ENCODE results near the gene C22orf15. TPM values are rescaled to one million over a fixed set of nuclear protein-coding genes. Genes with fewer than 3 reads are reported as not detected.

The C22orf15 gene
- total and polyA plus RNA-seq, 4 donors = 3.0 to 18.7 (median 10.4) TPM

DNA sequence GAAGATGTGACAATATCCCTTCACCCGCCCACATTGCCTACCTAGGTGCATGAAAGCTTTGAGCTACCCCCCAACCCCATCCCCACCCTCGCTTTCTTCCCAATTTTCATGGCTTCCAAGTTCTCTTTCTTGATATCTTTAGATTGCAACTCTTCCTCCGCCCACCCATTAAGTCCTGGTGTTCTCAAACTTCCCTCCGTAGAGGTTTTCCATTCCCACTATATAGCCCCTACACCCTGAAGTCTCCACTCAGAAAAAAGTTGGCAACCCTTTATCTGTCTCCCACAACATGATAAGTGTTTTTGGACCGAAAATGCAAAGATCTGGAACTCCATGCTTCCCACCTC lies 12.4 kb upstream of the C22orf15 start:
- WGBS, 2 donors = 28 to 33% methylated on average over 5 of the region's 5 CpGs
- TF ChIP-seq, protein P1, sequence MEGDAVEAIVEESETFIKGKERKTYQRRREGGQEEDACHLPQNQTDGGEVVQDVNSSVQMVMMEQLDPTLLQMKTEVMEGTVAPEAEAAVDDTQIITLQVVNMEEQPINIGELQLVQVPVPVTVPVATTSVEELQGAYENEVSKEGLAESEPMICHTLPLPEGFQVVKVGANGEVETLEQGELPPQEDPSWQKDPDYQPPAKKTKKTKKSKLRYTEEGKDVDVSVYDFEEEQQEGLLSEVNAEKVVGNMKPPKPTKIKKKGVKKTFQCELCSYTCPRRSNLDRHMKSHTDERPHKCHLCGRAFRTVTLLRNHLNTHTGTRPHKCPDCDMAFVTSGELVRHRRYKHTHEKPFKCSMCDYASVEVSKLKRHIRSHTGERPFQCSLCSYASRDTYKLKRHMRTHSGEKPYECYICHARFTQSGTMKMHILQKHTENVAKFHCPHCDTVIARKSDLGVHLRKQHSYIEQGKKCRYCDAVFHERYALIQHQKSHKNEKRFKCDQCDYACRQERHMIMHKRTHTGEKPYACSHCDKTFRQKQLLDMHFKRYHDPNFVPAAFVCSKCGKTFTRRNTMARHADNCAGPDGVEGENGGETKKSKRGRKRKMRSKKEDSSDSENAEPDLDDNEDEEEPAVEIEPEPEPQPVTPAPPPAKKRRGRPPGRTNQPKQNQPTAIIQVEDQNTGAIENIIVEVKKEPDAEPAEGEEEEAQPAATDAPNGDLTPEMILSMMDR (IDR thresholded peaks at IDR 0.05; ENCODE audit: control extremely low read depth, extremely low read depth) = no peak
- Histone ChIP-seq H3K9ac (ENCODE audit: insufficient read depth in 1 of 2, low read length in 2 of 2) (peak overlapping the region; percentile 68 to 78), H3K27ac (ENCODE audit: low read depth in 1 of 2, low read length in 1 of 2) (peak overlapping the region; percentile 33 to 94), H3K4me1 (ENCODE audit: control insufficient read depth in 5 of 5, insufficient read depth in 5 of 5, low read length in 5 of 5) (peaks cover 0 to 16% (median 4%) of the 10 kb centered on the region in 5 donors), H3K27me3 (ENCODE audit: control insufficient read depth in 3 of 3, insufficient read depth in 3 of 3, low read length in 2 of 3) (no peaks in the 10 kb centered on the region), H3K36me3 (ENCODE audit: control insufficient read depth in 4 of 4, insufficient read depth in 4 of 4, low read length in 4 of 4) (peaks cover 0 to 2% (median 0%) of the 10 kb centered on the region in 4 donors), H3K4me3 (peak overlapping the region; percentile 84), H3K9me3 (ENCODE audit: control insufficient read depth in 4 of 4, insufficient read depth in 3 of 4, low read length in 3 of 4) (no peaks in the 10 kb centered on the region)
- DNase-seq = peak in 1 of 3 donors; percentile 13
- no peak for ATAC-seq (ENCODE audit: insufficient read depth, low FRiP score)

DNA sequence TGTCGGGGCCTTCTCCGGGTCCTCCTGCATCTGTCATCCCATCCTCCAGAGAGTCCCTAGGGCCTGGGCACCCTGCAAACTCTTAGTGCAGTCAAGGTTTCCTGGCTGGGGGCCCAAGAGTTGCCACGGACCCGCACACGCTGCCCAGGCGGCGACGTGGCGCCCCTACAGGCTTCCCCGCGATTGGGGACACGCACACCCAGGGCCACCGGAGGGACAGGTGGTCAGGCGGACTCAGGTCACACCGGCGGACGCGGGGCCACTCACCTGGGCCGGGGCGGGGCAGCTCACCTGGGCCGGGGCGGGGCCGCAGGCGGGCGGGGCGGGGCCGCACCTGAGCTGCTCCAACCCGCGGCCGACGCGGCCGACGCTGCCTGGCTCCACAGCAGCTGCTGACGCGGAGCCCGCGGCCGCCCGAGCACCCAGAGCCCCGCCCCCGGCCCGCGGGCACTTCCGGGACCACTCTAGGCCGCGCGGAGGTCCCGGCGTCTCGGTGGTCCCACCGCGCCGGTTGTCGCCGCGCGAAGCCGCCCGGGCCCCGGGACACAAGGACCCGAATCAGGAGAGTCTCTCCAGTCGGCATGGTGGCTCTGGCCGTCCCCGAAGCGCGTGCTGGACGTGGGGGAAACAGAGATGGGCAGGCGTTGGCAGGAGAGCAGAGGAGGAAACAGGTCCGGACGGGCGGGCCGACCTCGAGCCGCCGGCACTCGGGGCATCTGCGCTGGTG lies 11.9 kb upstream of the C22orf15 start, which contains the start of gene ZNF70:
Gene ZNF70 (minus strand): TSS at position 399 of the 727 bp plus-strand sequence. CDS start 5,972 bp downstream, outside the sequence.
- TF ChIP-seq, protein P1 (IDR thresholded peaks at IDR 0.05; ENCODE audit: control extremely low read depth, extremely low read depth) = no peak
- WGBS, 2 donors = 0 to 1% methylated on average over 72 to 78 of the region's 78 CpGs
- no peaks in the 10 kb centered on the region for H3K27me3 ChIP-seq (ENCODE audit: control insufficient read depth in 3 of 3, insufficient read depth in 3 of 3, low read length in 2 of 3)
- ATAC-seq (ENCODE audit: insufficient read depth, low FRiP score) (peak; percentile 96), DNase-seq (peak; percentile 86 to 91 (median 88))
- peak within 1 kb of the TSS; percentile 84 for H3K4me3 ChIP-seq
- H3K9ac ChIP-seq (ENCODE audit: insufficient read depth in 1 of 2, low read length in 2 of 2) = peak within 1 kb of the TSS; percentile 68 to 78
- no peaks in the 10 kb centered on the region for H3K9me3 ChIP-seq (ENCODE audit: control insufficient read depth in 4 of 4, insufficient read depth in 3 of 4, low read length in 3 of 4)
- peaks cover 0 to 16% (median 4%) of the 10 kb centered on the region in 5 donors for H3K4me1 ChIP-seq (ENCODE audit: control insufficient read depth in 5 of 5, insufficient read depth in 5 of 5, low read length in 5 of 5)
- peak within 1 kb of the TSS; percentile 94 to 98 for H3K27ac ChIP-seq (ENCODE audit: low read depth in 1 of 2, low read length in 1 of 2)
- no peaks in the 10 kb centered on the region for H3K36me3 ChIP-seq (ENCODE audit: control insufficient read depth in 4 of 4, insufficient read depth in 4 of 4, low read length in 4 of 4)

DNA sequence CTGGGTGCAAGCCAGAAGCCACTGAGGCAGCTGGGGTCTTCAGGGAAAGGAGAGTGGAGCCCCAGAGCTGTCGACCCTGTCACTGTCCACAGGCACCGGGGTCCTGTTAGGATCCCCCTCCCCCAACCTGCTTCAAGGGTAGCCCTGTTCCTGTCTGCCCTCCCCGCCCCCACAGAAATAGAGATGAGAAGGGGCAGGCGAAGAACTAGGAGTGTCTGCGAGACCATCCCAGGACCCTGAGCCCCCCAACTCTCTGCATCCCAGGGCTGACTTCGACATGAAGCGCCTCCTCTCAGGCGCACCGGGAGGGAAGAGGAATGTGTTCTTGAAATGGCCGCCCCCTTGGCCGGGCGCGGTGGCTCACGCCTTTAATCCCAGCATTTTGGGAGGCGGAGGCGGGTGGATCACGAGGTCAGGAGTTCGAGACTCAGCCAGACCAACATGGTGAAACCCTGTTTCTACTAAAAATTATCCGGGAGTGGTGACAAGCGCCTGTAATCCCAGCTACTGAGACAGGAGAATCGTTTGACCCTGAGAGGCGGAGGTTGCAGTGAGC lies 11.3 kb upstream of the C22orf15 start:
- peak; percentile 47 to 64 (median 49) for DNase-seq
- 20 to 30% methylated on average over 21 to 22 of the region's 22 CpGs for WGBS, 2 donors
- peak; percentile 2 for ATAC-seq (ENCODE audit: insufficient read depth, low FRiP score)
- peak overlapping the region; percentile 94 to 98 for H3K27ac ChIP-seq (ENCODE audit: low read depth in 1 of 2, low read length in 1 of 2)
- H3K9ac ChIP-seq (ENCODE audit: insufficient read depth in 1 of 2, low read length in 2 of 2) = peak overlapping the region; percentile 45 to 46
- no peaks in the 10 kb centered on the region for H3K9me3 ChIP-seq (ENCODE audit: control insufficient read depth in 4 of 4, insufficient read depth in 3 of 4, low read length in 3 of 4)
- TF ChIP-seq, protein P1 (IDR thresholded peaks at IDR 0.05; ENCODE audit: control extremely low read depth, extremely low read depth) = no peak
- peak overlapping the region; percentile 84 for H3K4me3 ChIP-seq
- no peaks in the 10 kb centered on the region for H3K27me3 ChIP-seq (ENCODE audit: control insufficient read depth in 3 of 3, insufficient read depth in 3 of 3, low read length in 2 of 3)
- no peaks in the 10 kb centered on the region for H3K36me3 ChIP-seq (ENCODE audit: control insufficient read depth in 4 of 4, insufficient read depth in 4 of 4, low read length in 4 of 4)
- peaks cover 0 to 16% (median 4%) of the 10 kb centered on the region in 5 donors for H3K4me1 ChIP-seq (ENCODE audit: control insufficient read depth in 5 of 5, insufficient read depth in 5 of 5, low read length in 5 of 5)

Data from lung (tissue), 12 donors.